ENCODE results near the gene MRPL9. TPM values are rescaled to one million over a fixed set of nuclear protein-coding genes. Genes with fewer than 3 reads are reported as not detected.

The MRPL9 gene
- total and polyA plus RNA-seq, 2 experiments from 2014 or later, result 89.0 to 126 TPM

DNA sequence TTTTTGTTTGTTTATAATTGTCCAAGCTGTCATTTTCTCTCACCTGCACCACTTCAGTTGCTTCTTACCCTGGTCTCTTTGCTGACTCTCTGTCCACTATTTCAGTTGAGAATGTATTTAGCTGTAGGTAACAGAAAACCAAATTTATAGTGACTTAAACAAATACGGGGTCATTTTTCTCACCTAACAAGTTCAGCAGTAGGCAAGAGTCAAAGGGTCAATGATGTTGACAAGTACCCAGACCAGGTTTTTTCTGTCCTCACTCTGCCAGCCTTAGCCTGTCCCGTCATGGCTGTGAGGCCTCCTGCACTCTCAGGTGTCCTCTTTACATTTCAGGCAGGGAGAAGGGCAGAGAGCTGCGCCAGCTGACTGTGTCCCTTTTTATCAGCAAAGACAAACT is 30.2 kb downstream of the MRPL9 start:
- Mint-ChIP-seq H3K4me1 (peaks cover 19% of the 10 kb centered on the region), H3K27ac (no peak overlapping the region), H3K36me3 (ENCODE audit: low read depth) (peaks cover 12% of the 10 kb centered on the region), H3K27me3 (ENCODE audit: insufficient read depth, low read depth, poor library complexity) (peaks cover 3% of the 10 kb centered on the region), H3K9me3 (peaks cover 18% of the 10 kb centered on the region), H3K4me3 (no peak overlapping the region)
- TF ChIP-seq EZH2phosphoT487 (IDR thresholded peaks at IDR 0.05; ENCODE audit: unreplicated experiment), result no peak
- TF ChIP-seq, protein P1, sequence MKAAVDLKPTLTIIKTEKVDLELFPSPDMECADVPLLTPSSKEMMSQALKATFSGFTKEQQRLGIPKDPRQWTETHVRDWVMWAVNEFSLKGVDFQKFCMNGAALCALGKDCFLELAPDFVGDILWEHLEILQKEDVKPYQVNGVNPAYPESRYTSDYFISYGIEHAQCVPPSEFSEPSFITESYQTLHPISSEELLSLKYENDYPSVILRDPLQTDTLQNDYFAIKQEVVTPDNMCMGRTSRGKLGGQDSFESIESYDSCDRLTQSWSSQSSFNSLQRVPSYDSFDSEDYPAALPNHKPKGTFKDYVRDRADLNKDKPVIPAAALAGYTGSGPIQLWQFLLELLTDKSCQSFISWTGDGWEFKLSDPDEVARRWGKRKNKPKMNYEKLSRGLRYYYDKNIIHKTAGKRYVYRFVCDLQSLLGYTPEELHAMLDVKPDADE (IDR thresholded peaks at IDR 0.05), result no peak
- TF ChIP-seq STAT1 (IDR thresholded peaks at IDR 0.05; ENCODE audit: unreplicated experiment), result no peak
- TF ChIP-seq POLR2AphosphoS5 (IDR thresholded peaks at IDR 0.05; ENCODE audit: low read depth), result no peak
- no peak for TF ChIP-seq CREB1 (CRISPR knock-in tag; IDR thresholded peaks at IDR 0.05; ENCODE audit: low read depth)
- TF ChIP-seq JUNB (IDR thresholded peaks at IDR 0.05; ENCODE audit: unreplicated experiment), result no peak
- no peak for TF ChIP-seq EZH2 (IDR thresholded peaks at IDR 0.05; ENCODE audit: low read depth, unreplicated experiment)
- no peak for TF ChIP-seq NANOG (IDR thresholded peaks at IDR 0.05; ENCODE audit: borderline replicate concordance)
- TF ChIP-seq, protein P2, sequence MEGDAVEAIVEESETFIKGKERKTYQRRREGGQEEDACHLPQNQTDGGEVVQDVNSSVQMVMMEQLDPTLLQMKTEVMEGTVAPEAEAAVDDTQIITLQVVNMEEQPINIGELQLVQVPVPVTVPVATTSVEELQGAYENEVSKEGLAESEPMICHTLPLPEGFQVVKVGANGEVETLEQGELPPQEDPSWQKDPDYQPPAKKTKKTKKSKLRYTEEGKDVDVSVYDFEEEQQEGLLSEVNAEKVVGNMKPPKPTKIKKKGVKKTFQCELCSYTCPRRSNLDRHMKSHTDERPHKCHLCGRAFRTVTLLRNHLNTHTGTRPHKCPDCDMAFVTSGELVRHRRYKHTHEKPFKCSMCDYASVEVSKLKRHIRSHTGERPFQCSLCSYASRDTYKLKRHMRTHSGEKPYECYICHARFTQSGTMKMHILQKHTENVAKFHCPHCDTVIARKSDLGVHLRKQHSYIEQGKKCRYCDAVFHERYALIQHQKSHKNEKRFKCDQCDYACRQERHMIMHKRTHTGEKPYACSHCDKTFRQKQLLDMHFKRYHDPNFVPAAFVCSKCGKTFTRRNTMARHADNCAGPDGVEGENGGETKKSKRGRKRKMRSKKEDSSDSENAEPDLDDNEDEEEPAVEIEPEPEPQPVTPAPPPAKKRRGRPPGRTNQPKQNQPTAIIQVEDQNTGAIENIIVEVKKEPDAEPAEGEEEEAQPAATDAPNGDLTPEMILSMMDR (conservative IDR thresholded peaks at IDR 0.05; ENCODE audit: low read depth in 2 of 2), result no peak
- TF ChIP-seq, protein P3, sequence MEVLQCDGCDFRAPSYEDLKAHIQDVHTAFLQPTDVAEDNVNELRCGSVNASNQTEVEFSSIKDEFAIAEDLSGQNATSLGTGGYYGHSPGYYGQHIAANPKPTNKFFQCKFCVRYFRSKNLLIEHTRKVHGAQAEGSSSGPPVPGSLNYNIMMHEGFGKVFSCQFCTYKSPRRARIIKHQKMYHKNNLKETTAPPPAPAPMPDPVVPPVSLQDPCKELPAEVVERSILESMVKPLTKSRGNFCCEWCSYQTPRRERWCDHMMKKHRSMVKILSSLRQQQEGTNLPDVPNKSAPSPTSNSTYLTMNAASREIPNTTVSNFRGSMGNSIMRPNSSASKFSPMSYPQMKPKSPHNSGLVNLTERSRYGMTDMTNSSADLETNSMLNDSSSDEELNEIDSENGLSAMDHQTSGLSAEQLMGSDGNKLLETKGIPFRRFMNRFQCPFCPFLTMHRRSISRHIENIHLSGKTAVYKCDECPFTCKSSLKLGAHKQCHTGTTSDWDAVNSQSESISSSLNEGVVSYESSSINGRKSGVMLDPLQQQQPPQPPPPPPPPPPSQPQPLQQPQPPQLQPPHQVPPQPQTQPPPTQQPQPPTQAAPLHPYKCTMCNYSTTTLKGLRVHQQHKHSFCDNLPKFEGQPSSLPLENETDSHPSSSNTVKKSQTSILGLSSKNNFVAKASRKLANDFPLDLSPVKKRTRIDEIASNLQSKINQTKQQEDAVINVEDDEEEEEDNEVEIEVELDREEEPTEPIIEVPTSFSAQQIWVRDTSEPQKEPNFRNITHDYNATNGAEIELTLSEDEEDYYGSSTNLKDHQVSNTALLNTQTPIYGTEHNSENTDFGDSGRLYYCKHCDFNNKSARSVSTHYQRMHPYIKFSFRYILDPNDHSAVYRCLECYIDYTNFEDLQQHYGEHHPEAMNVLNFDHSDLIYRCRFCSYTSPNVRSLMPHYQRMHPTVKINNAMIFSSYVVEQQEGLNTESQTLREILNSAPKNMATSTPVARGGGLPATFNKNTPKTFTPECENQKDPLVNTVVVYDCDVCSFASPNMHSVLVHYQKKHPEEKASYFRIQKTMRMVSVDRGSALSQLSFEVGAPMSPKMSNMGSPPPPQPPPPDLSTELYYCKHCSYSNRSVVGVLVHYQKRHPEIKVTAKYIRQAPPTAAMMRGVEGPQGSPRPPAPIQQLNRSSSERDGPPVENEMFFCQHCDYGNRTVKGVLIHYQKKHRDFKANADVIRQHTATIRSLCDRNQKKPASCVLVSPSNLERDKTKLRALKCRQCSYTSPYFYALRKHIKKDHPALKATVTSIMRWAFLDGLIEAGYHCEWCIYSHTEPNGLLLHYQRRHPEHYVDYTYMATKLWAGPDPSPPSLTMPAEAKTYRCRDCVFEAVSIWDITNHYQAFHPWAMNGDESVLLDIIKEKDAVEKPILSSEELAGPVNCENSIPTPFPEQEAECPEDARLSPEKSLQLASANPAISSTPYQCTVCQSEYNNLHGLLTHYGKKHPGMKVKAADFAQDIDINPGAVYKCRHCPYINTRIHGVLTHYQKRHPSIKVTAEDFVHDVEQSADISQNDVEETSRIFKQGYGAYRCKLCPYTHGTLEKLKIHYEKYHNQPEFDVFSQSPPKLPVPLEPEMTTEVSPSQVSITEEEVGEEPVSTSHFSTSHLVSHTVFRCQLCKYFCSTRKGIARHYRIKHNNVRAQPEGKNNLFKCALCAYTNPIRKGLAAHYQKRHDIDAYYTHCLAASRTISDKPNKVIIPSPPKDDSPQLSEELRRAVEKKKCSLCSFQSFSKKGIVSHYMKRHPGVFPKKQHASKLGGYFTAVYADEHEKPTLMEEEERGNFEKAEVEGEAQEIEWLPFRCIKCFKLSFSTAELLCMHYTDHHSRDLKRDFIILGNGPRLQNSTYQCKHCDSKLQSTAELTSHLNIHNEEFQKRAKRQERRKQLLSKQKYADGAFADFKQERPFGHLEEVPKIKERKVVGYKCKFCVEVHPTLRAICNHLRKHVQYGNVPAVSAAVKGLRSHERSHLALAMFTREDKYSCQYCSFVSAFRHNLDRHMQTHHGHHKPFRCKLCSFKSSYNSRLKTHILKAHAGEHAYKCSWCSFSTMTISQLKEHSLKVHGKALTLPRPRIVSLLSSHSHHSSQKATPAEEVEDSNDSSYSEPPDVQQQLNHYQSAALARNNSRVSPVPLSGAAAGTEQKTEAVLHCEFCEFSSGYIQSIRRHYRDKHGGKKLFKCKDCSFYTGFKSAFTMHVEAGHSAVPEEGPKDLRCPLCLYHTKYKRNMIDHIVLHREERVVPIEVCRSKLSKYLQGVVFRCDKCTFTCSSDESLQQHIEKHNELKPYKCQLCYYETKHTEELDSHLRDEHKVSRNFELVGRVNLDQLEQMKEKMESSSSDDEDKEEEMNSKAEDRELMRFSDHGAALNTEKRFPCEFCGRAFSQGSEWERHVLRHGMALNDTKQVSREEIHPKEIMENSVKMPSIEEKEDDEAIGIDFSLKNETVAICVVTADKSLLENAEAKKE (CRISPR knock-in tag; IDR thresholded peaks at IDR 0.05), result no peak
- TF ChIP-seq, protein P4, sequence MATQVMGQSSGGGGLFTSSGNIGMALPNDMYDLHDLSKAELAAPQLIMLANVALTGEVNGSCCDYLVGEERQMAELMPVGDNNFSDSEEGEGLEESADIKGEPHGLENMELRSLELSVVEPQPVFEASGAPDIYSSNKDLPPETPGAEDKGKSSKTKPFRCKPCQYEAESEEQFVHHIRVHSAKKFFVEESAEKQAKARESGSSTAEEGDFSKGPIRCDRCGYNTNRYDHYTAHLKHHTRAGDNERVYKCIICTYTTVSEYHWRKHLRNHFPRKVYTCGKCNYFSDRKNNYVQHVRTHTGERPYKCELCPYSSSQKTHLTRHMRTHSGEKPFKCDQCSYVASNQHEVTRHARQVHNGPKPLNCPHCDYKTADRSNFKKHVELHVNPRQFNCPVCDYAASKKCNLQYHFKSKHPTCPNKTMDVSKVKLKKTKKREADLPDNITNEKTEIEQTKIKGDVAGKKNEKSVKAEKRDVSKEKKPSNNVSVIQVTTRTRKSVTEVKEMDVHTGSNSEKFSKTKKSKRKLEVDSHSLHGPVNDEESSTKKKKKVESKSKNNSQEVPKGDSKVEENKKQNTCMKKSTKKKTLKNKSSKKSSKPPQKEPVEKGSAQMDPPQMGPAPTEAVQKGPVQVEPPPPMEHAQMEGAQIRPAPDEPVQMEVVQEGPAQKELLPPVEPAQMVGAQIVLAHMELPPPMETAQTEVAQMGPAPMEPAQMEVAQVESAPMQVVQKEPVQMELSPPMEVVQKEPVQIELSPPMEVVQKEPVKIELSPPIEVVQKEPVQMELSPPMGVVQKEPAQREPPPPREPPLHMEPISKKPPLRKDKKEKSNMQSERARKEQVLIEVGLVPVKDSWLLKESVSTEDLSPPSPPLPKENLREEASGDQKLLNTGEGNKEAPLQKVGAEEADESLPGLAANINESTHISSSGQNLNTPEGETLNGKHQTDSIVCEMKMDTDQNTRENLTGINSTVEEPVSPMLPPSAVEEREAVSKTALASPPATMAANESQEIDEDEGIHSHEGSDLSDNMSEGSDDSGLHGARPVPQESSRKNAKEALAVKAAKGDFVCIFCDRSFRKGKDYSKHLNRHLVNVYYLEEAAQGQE (IDR thresholded peaks at IDR 0.05; ENCODE audit: unreplicated experiment), result no peak
- no peak for TF ChIP-seq ZNF114 (CRISPR knock-in tag; IDR thresholded peaks at IDR 0.05)
- no peak for TF ChIP-seq ZNF331 (CRISPR knock-in tag; IDR thresholded peaks at IDR 0.05; ENCODE audit: low read depth)
- DNase-seq (ENCODE audit: low spot score), result no peak
- Histone ChIP-seq H3K27me3 (ENCODE audit: insufficient read depth) (no peaks in the 10 kb centered on the region), H3K4me2 (no peak overlapping the region), H3K27ac (ENCODE audit: low read depth) (no peak overlapping the region), H2AFZ (no peak overlapping the region), H3K9me2 (ENCODE audit: insufficient read depth) (no peaks in the 10 kb centered on the region), H4K20me1 (replicated peaks; ENCODE audit: insufficient read depth) (no peaks in the 10 kb centered on the region), H3K4me3 (no peak overlapping the region), H3K4me1 (ENCODE audit: insufficient read depth) (peaks cover 13% of the 10 kb centered on the region), H3F3A (replicated peaks; ENCODE audit: low read depth) (no peaks in the 10 kb centered on the region), H3K79me2 (replicated peaks; ENCODE audit: insufficient read depth) (no peaks in the 10 kb centered on the region), H3K36me3 (ENCODE audit: insufficient read depth) (peaks cover 5% of the 10 kb centered on the region; the same call in 1 of the 2 replicates)
- ATAC-seq, result no peak
